GM12878 (cell line): ENCODE results near the gene CRB3. TPM values are rescaled to one million over a fixed set of nuclear protein-coding genes. Genes with fewer than 3 reads are reported as not detected.

Experiments
- ATAC-seq: fragments of 200-7000 bp; cut with Tn5 transposase; 3 replicates; pipeline ENCODE4 v1.9.1; 2020; ENCODE audit warnings: mild to moderate bottlenecking, moderate library complexity
- BruUV-seq: library from RNA; stranded (reverse); fragments of 400-500 nt; replicated peaks from 2 replicates; lab custom pipeline; 2021; lab: Mats Ljungman, UMichigan
- CTCF ChIA-PET: fragments of 300-600 bp; sonication (Branson Sonifier 250); formaldehyde crosslinking; extraction: SDS; loops from one replicate; lab custom pipeline; 2021; ENCODE audit warnings: inconsistent platforms; lab: Yijun Ruan, JAX
- POLR2A ChIA-PET: fragments of 350-600 bp; formaldehyde crosslinking; extraction: SDS; loops from one replicate; lab custom pipeline; 2021; ENCODE audit warnings: inconsistent platforms; lab: Charles Lee
- RAD21 ChIA-PET: fragments of 300-600 bp; sonication (Branson Sonifier 250); formaldehyde crosslinking; loops from one replicate; lab custom pipeline; 2023; ENCODE audit warnings: antibody characterized with exemption; ENCODE audit not compliant: unreplicated experiment; lab: Charles Lee
- SMC1A ChIA-PET: fragments of 300-600 bp; sonication (Branson Sonifier 250); formaldehyde crosslinking; loops from one replicate; lab custom pipeline; 2023; ENCODE audit not compliant: unreplicated experiment, uncharacterized antibody; lab: Charles Lee
- DNase-seq: peaks from one replicate; pipeline ENCODE4 v3.0.0-alpha.2; 2011; ENCODE audit warnings: low read depth, low spot score
- FAIRE-seq: peaks from 3 replicates; lab custom pipeline; 2011; peaks lifted over from hg19 to GRCh38; lab: Jason Lieb, UNC
- H2AFZ ChIP-seq: 2 replicates; pipeline ENCODE4 v1.6.0; 2011; ENCODE audit warnings: low read depth, low read length, control low read depth; ENCODE audit not compliant: control insufficient read depth
- H3K27ac ChIP-seq: 2 replicates; pipeline ENCODE4 v1.5.1; 2011; ENCODE audit warnings: control low read depth; ENCODE audit not compliant: control insufficient read depth, insufficient read depth
- H3K27me3 ChIP-seq, 2 experiments: replicated peaks in 1 of 2; 2 replicates each; pipeline versions ENCODE4 v1.6.0 to v1.6.1; 2011; ENCODE audit warnings: low read length in 1 of 2; ENCODE audit not compliant: control insufficient read depth in 2 of 2, insufficient read depth in 2 of 2
- H3K36me3 ChIP-seq, 2 experiments: 2 replicates each; pipeline ENCODE4 v1.5.1; 2011; ENCODE audit warnings: low read length in 1 of 2; ENCODE audit not compliant: control insufficient read depth in 2 of 2, insufficient read depth in 2 of 2
- H3K4me1 ChIP-seq: 2 replicates; pipeline ENCODE4 v1.6.1; 2011; ENCODE audit warnings: mild to moderate bottlenecking, low read length, moderate library complexity, mixed read lengths; ENCODE audit not compliant: control insufficient read depth, insufficient read depth
- H3K4me2 ChIP-seq: 2 replicates; pipeline ENCODE4 v1.6.0; 2011; ENCODE audit warnings: control low read depth; ENCODE audit not compliant: control insufficient read depth, insufficient read depth
- H3K4me3 ChIP-seq: fragments of 200-600 bp; sonication (generic); 2 replicates; pipeline ENCODE4 v1.5.1; 2016
- H3K79me2 ChIP-seq: 2 replicates; pipeline ENCODE4 v1.6.0; 2011; ENCODE audit warnings: low read length; ENCODE audit not compliant: control insufficient read depth, insufficient read depth
- H3K9ac ChIP-seq: 2 replicates; pipeline ENCODE4 v1.8.0; 2011; ENCODE audit warnings: low read length, control low read depth, mixed read lengths; ENCODE audit not compliant: control insufficient read depth, insufficient read depth
- H3K9me3 ChIP-seq: replicated peaks from 3 replicates; pipeline ENCODE4 v1.5.1; 2011; ENCODE audit warnings: mild to moderate bottlenecking, low read length; ENCODE audit not compliant: control insufficient read depth, insufficient read depth
- H4K20me1 ChIP-seq: 2 replicates; pipeline ENCODE4 v1.6.0; 2011; ENCODE audit not compliant: control insufficient read depth, insufficient read depth
- ETV6 ChIP-seq, 2 experiments: fragments of 450-650 bp in 1 of 2; IDR thresholded peaks in 1 of 2; conservative IDR thresholded peaks in 1 of 2; 2 replicates each; pipeline ENCODE4 v1.6.1; 2014; ENCODE audit warnings: antibody characterized with exemption in 1 of 2, borderline replicate concordance in 1 of 2, low read depth in 1 of 2, mild to moderate bottlenecking in 1 of 2, moderate library complexity in 1 of 2
- GABPA ChIP-seq: IDR thresholded peaks from 2 replicates; pipeline ENCODE4 v1.6.1; 2014; ENCODE audit warnings: antibody characterized with exemption, low read depth, mild to moderate bottlenecking, inconsistent platforms
- KDM1A ChIP-seq: fragments of 200-600 bp; sonication (generic); IDR thresholded peaks from 2 replicates; pipeline ENCODE4 v1.6.1; 2016; ENCODE audit warnings: borderline replicate concordance
- NR2C1 ChIP-seq: fragments of 450-650 bp; IDR thresholded peaks from 2 replicates; pipeline ENCODE4 v1.6.1; 2017; ENCODE audit warnings: antibody characterized with exemption, mild to moderate bottlenecking, moderate library complexity
- YY1 ChIP-seq: IDR thresholded peaks from 2 replicates; pipeline ENCODE4 v1.6.1; 2011; ENCODE audit warnings: low read depth, mild to moderate bottlenecking, low read length
- ZNF217 ChIP-seq: fragments of 450-650 bp; IDR thresholded peaks from 2 replicates; pipeline ENCODE4 v1.6.1; 2017; ENCODE audit warnings: antibody characterized with exemption, mild to moderate bottlenecking
- ZNF274 ChIP-seq: IDR thresholded peaks from one replicate; pipeline ENCODE4 v1.8.0; 2011; ENCODE audit not compliant: insufficient read length, insufficient read depth
- WGBS: methylation state at CpG from one replicate; pipeline ENCODE4 v1.1.6; 2016; ENCODE audit warnings: low lambda C conversion rate; ENCODE audit not compliant: insufficient replicate concordance, insufficient coverage; ENCODE audit errors: missing lambda C conversion rate; 5-methylcytosine and 5-hydroxymethylcytosine counted together
- in situ Hi-C: fragments of 300-500 bp; cut with MboI; formaldehyde crosslinking; loops from 9 replicates; pipeline ENCODE4 v1.14.3; 2018; ENCODE audit warnings: mixed read lengths
- intact Hi-C: fragments of 100-400 bp; cut with micrococcal nuclease; formaldehyde crosslinking; loops from one replicate; pipeline ENCODE4 v1.14.2; 2022; ENCODE audit not compliant: unreplicated experiment
- polyA plus RNA-seq, 11 experiments: library from polyadenylated mRNA; depleted of rRNA in 4 of 11; unstranded in 6 of 11; stranded (reverse) in 5 of 11; fragments of >200 nt; fragmentation: Nextera tagmentation in 4 of 11; fragmentation: Illumina TruSeq in 1 of 11; extraction: Ambion mirVana in 4 of 11; extraction: Trizol in 1 of 11; gene quantifications; 1 replicate in 1 of 11; 2 replicates in 10 of 11; pipeline versions ENCODE4 v1.2.1 to v1.2.3, GENCODE V29; 2011 to 2016; ENCODE audit warnings: inconsistent platforms in 2 of 11, missing spikeins in 2 of 11, low read depth in 1 of 11
- total RNA-seq, 4 experiments: library from RNA; depleted of rRNA in 3 of 4; stranded (reverse); fragments of >200 nt in 3 of 4; fragmentation: Illumina TruSeq in 1 of 4; extraction: Trizol in 1 of 4; gene quantifications; 2 replicates each; pipeline versions ENCODE4 v1.2.1 to v1.2.3, GENCODE V29; 2013 to 2021
- TF ChIP-seq, protein P1 (sequence below): fragments of 450-650 bp; formaldehyde crosslinking; IDR thresholded peaks from 2 replicates; pipeline ENCODE4 v1.4.0; 2020; ENCODE audit warnings: mild to moderate bottlenecking, moderate library complexity

CRB3 gene
- total and polyA plus RNA-seq, 10 of the 15 experiments (the other 5 are each of a cell fraction or from before 2014, with no cell fraction given), result 0.11 to 1.9 (median 0.98) TPM; not detected in 1

DNA sequence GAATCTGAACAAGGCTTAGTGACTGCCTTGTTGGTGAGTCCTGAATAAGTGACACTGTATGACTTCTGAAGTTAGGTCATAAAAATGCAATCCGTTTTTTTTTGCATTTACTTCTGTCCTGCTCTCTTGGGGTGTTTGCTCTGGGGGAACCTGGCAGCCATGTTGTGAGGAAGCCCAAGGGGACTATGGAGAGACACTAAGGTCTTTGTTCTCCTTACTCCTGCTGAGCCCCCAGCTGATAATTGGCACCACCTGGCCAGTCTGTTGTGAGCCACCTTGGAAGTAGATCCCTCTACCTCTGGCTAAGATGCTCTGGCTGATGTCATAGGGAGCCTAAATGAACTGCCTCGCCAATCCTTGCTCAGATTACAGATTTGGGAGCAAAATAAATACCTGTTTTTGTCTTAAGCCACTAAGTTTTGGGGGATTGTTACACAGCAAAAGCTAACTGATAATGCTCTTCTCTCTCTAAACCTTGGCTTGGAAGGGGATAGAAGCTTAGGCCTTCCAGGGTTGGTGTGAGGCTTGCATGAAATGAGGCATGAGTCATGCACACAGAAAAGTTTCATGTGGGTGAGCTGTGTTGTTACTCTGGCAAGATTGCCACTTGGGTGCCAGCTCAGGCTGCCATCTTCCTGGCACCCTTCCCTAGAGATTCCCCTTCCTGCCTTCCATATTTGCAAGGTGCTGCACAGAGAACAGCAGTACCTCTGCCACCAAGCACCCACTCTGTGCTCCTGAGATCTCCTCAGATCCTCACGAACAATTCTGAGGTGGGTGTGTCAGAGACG is 27.9 kb downstream of the CRB3 start:
- no peak for ATAC-seq
- H3K9ac ChIP-seq, result no peak overlapping the region
- intact Hi-C loops, result no loop called here
- no peak overlapping the region for H3K4me3 ChIP-seq
- peaks cover 3% of the 10 kb centered on the region; the same call in 1 of the 2 replicates for H3K4me1 ChIP-seq
- ChIA-PET POLR2A (interaction anchor here (1.1 to 1.5 kb wide), 3 partner anchors 9 to 67 kb away, joined by 3 to 6 read pairs (median 4); partner anchors contain the start of gene DENND1C), SMC1A (interaction anchor here (0.6 to 2.2 kb wide), 4 partner anchors 8 to 117 kb away, joined by 3 to 8 read pairs (median 4); no protein-coding TSS in a partner anchor), RAD21 (interaction anchor here (1.1 to 2.8 kb wide), 2 partner anchors 10 to 11 kb away, joined by 3 to 11 read pairs; partner anchors contain the start of gene DENND1C), CTCF (interaction anchor here (4.2 kb wide), 1 partner anchor 10 kb away, joined by 26 read pairs; the partner anchor contains the start of gene DENND1C)
- no peaks in the 10 kb centered on the region for H4K20me1 ChIP-seq
- H3K79me2 ChIP-seq, result no peaks in the 10 kb centered on the region
- FAIRE-seq, result no peak
- TF ChIP-seq YY1 (peak; percentile 54; the same call in 1 of the 2 replicates), ZNF217 (no peak), ETV6 (conservative IDR thresholded peaks at IDR 0.05 in 1 of 2, IDR thresholded peaks at IDR 0.05 in 1 of 2; ENCODE audit: borderline replicate concordance in 1 of 2, low read depth in 1 of 2) (no peak), GABPA (no peak)
- no peaks in the 10 kb centered on the region for H3K27me3 ChIP-seq
- H2AFZ ChIP-seq, result no peak overlapping the region
- no peaks in the 10 kb centered on the region for H3K9me3 ChIP-seq
- H3K27ac ChIP-seq, result no peak overlapping the region
- no peak overlapping the region for H3K4me2 ChIP-seq
- in situ Hi-C loops, result no loop called here
- BruUV-seq, result no TSS peak
- WGBS, result 60% methylated on average over 4 of the region's 4 CpGs
- H3K36me3 ChIP-seq, result no peaks in the 10 kb centered on the region
- DNase-seq, result no peak

GRCh38 chr19:6494438-6495036 is 30.5 kb downstream of the CRB3 start:
- H3K79me2 ChIP-seq, result no peaks in the 10 kb centered on the region
- no peaks in the 10 kb centered on the region for H3K9me3 ChIP-seq
- no peak for TF ChIP-seq ZNF274
- TF ChIP-seq NR2C1, result peak; percentile 45; the same call in 1 of the 2 replicates
- no peak for TF ChIP-seq KDM1A
- TF ChIP-seq, protein P1, sequence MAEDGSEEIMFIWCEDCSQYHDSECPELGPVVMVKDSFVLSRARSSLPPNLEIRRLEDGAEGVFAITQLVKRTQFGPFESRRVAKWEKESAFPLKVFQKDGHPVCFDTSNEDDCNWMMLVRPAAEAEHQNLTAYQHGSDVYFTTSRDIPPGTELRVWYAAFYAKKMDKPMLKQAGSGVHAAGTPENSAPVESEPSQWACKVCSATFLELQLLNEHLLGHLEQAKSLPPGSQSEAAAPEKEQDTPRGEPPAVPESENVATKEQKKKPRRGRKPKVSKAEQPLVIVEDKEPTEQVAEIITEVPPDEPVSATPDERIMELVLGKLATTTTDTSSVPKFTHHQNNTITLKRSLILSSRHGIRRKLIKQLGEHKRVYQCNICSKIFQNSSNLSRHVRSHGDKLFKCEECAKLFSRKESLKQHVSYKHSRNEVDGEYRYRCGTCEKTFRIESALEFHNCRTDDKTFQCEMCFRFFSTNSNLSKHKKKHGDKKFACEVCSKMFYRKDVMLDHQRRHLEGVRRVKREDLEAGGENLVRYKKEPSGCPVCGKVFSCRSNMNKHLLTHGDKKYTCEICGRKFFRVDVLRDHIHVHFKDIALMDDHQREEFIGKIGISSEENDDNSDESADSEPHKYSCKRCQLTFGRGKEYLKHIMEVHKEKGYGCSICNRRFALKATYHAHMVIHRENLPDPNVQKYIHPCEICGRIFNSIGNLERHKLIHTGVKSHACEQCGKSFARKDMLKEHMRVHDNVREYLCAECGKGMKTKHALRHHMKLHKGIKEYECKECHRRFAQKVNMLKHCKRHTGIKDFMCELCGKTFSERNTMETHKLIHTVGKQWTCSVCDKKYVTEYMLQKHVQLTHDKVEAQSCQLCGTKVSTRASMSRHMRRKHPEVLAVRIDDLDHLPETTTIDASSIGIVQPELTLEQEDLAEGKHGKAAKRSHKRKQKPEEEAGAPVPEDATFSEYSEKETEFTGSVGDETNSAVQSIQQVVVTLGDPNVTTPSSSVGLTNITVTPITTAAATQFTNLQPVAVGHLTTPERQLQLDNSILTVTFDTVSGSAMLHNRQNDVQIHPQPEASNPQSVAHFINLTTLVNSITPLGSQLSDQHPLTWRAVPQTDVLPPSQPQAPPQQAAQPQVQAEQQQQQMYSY (CRISPR knock-in tag), result no peak
- WGBS, result 62% methylated on average over 8 of the region's 8 CpGs
- ATAC-seq, result no peak
- no peaks in the 10 kb centered on the region for H4K20me1 ChIP-seq
- no peak for DNase-seq
- ChIA-PET CTCF (interaction anchor here (0.6 kb wide), 2 partner anchors 313 to 506 kb away, joined by 3 to 4 read pairs; no protein-coding TSS in a partner anchor), SMC1A (no interaction called here), POLR2A (no interaction called here), RAD21 (no interaction called here)
- no peak overlapping the region for H3K4me3 ChIP-seq
- no peak overlapping the region for H3K4me2 ChIP-seq
- no peaks in the 10 kb centered on the region for H3K27me3 ChIP-seq
- no peaks in the 10 kb centered on the region for H3K36me3 ChIP-seq
- H2AFZ ChIP-seq, result no peak overlapping the region
- no peak overlapping the region for H3K27ac ChIP-seq
- in situ Hi-C loops (no loop called here), intact Hi-C loops (no loop called here)
- no peaks in the 10 kb centered on the region for H3K4me1 ChIP-seq
- no peak overlapping the region for H3K9ac ChIP-seq
- BruUV-seq, result no TSS peak
- no peak for FAIRE-seq
